Left ventricle myocardium inferior (tissue), 1 donor: ENCODE results near the gene CFHR1. TPM values are rescaled to one million over a fixed set of nuclear protein-coding genes. Genes with fewer than 3 reads are reported as not detected.

Source experiments
- DNase-seq: peaks from one replicate; pipeline ENCODE4 v3.0.0-alpha.2; 2020
- H3K27ac ChIP-seq: fragments of 200-600 bp; replicated peaks from 2 replicates; pipeline ENCODE4 v1.8.0; 2021
- H3K27me3 ChIP-seq: fragments of 200-600 bp; 2 replicates; pipeline ENCODE4 v1.8.0; 2021; ENCODE audit warnings: low read depth
- H3K36me3 ChIP-seq: fragments of 200-600 bp; 2 replicates; pipeline ENCODE4 v1.8.0; 2021
- H3K4me1 ChIP-seq: fragments of 200-600 bp; 2 replicates; pipeline ENCODE4 v1.8.0; 2021
- H3K4me3 ChIP-seq: fragments of 200-600 bp; 2 replicates; pipeline ENCODE4 v1.8.0; 2021; ENCODE audit warnings: mild to moderate bottlenecking, moderate library complexity
- H3K9me3 ChIP-seq: fragments of 200-600 bp; replicated peaks from 2 replicates; pipeline ENCODE4 v1.8.0; 2021
- intact Hi-C: fragments of 100-400 bp; cut with micrococcal nuclease; formaldehyde crosslinking; loops from one replicate; pipeline ENCODE4 v1.11.0; 2022
- total RNA-seq: library from RNA; stranded (reverse); fragmentation: NEBNext Ultra II Directional; extraction: Animal tissue kit (Norgen Biotek cat#: 25700); gene quantifications from one replicate; pipeline ENCODE4 v1.2.1, GENCODE V29; 2021
- TF ChIP-seq, protein P1 (sequence below): fragments of 200-600 bp; IDR thresholded peaks from 2 replicates; pipeline ENCODE4 v1.8.0; 2021; ENCODE audit warnings: antibody characterized with exemption, mild to moderate bottlenecking, borderline replicate concordance
- donor health status: DM: no; HTN: yes; CAD: no; lungs with severe emphysema.

The CFHR1 gene
- total RNA-seq, 1 donor from 2014 or later: not detected

DNA sequence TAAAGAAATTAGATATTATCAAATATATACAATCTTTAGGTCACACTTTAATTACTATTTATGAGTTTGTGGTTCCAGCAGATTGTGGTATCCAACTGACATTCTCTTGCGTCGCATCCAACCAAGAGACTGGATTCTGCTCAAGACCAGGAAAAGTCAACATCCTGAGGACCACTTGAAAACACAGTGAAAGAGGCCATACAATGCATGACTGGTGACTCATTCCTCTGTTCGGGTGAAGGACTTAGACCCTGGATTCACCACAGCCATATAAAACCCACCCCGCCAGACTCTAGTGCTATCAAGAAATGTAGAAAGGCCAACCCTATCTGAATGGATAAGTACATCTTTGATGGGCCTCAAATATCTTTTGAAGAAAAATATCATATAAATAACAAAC, 53.9 kb downstream of the CFHR1 start:
- Histone ChIP-seq H3K9me3 (no peaks in the 10 kb centered on the region), H3K36me3 (no peaks in the 10 kb centered on the region), H3K27me3 (peaks cover 12% of the 10 kb centered on the region), H3K27ac (no peak overlapping the region), H3K4me1 (no peaks in the 10 kb centered on the region), H3K4me3 (no peak overlapping the region)
- TF ChIP-seq, protein P1, sequence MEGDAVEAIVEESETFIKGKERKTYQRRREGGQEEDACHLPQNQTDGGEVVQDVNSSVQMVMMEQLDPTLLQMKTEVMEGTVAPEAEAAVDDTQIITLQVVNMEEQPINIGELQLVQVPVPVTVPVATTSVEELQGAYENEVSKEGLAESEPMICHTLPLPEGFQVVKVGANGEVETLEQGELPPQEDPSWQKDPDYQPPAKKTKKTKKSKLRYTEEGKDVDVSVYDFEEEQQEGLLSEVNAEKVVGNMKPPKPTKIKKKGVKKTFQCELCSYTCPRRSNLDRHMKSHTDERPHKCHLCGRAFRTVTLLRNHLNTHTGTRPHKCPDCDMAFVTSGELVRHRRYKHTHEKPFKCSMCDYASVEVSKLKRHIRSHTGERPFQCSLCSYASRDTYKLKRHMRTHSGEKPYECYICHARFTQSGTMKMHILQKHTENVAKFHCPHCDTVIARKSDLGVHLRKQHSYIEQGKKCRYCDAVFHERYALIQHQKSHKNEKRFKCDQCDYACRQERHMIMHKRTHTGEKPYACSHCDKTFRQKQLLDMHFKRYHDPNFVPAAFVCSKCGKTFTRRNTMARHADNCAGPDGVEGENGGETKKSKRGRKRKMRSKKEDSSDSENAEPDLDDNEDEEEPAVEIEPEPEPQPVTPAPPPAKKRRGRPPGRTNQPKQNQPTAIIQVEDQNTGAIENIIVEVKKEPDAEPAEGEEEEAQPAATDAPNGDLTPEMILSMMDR: no peak
- intact Hi-C loops: no loop called here
- DNase-seq: no peak

DNA sequence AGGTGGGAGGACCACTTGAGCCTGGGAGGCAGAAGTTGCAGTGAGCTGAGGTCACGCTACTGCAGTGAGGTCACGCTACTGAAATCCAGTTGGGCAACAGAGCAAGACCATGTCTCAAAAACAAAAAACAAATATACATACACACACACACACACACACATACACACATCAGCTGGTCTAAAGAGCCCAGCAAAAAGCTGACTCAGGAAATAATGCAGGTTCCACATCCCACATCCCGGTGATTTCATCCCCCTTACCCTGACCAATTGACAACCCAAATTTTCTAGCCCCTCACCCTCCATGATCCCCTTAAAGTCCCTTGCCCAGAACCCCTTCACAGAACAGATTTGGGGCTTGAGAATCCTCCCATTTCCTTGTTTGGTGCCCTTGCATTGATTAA, 56.4 kb downstream of the CFHR1 start:
- Histone ChIP-seq H3K9me3 (no peaks in the 10 kb centered on the region), H3K36me3 (no peaks in the 10 kb centered on the region), H3K4me3 (no peak overlapping the region), H3K27ac (no peak overlapping the region), H3K4me1 (no peaks in the 10 kb centered on the region), H3K27me3 (peaks cover 16% of the 10 kb centered on the region)
- TF ChIP-seq, protein P1: no peak
- intact Hi-C loops: no loop called here
- DNase-seq: no peak

DNA sequence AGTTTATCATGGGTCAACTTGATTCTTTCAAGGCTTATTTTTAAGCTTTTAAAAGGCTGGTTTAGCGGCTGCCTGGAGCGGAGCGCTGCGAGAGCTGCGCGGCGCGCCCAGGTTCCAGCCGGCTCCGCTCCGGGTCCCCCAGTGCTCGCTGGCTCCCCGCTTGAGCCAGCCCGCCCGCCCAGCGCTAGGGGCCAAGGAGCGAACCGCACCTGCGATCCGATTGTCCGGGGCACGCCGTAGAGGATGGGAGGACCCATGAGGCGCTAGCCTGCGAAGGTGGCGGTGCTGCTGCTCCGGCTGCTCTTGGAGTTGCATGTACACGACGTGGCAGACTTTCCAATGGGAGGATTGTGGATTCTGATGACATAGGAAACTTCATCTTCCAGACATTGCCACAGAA, 58.4 kb downstream of the CFHR1 start:
- no peak overlapping the region for H3K4me3 ChIP-seq
- H3K27me3 ChIP-seq: peaks cover 16% of the 10 kb centered on the region
- no peaks in the 10 kb centered on the region for H3K4me1 ChIP-seq
- peaks cover 6% of the 10 kb centered on the region for H3K9me3 ChIP-seq
- TF ChIP-seq, protein P1: no peak
- no peaks in the 10 kb centered on the region for H3K36me3 ChIP-seq
- intact Hi-C loops: no loop called here
- no peak for DNase-seq
- no peak overlapping the region for H3K27ac ChIP-seq

Other genes with a start within 250 kb of the CFHR1 start
- gene KCNT2, start 211.3 kb upstream of the CFHR1 start, total RNA-seq: 0.60 TPM
- 36.4 TPM for gene CFH, start 167.7 kb upstream of the CFHR1 start, total RNA-seq
- not detected for gene CFHR3, start 44.9 kb upstream of the CFHR1 start, total RNA-seq
- gene CFHR4, start 68.3 kb downstream of the CFHR1 start, total RNA-seq: not detected
- not detected for gene CFHR2, start 124.0 kb downstream of the CFHR1 start, total RNA-seq
- gene CFHR5, start 157.8 kb downstream of the CFHR1 start, total RNA-seq: not detected
- not detected for gene F13B, start 247.5 kb downstream of the CFHR1 start, total RNA-seq